Panc1 (cell line): Measurements from ENCODE around the gene NSMF. TPM values are rescaled to one million over a fixed set of nuclear protein-coding genes. Genes with fewer than 3 reads are reported as not detected.

Experiments
- ATAC-seq: fragments of 200-7000 bp; cut with Tn5 transposase; 2 replicates; pipeline ENCODE4 v1.9.1; 2020; ENCODE audit warnings: mild to moderate bottlenecking, moderate library complexity
- BruUV-seq: library from RNA; stranded (reverse); fragments of 400-500 nt; replicated peaks from 2 replicates; lab custom pipeline; 2021; lab: Mats Ljungman, UMichigan
- CTCF ChIA-PET: fragments of 300-600 bp; sonication (Branson Sonifier 250); formaldehyde crosslinking; loops from one replicate; lab custom pipeline; 2022; ENCODE audit warnings: antibody characterized with exemption; lab: Charles Lee
- POLR2A ChIA-PET: fragments of 300-600 bp; sonication (Branson Sonifier 250); formaldehyde crosslinking; loops from one replicate; lab custom pipeline; 2022; ENCODE audit warnings: antibody characterized with exemption; lab: Charles Lee
- DNase-seq: peaks from one replicate; pipeline ENCODE4 v3.0.0-alpha.2; 2010; ENCODE audit warnings: low read depth, low spot score
- H3K27ac ChIP-seq: 2 replicates; pipeline ENCODE4 v1.5.1; 2011; ENCODE audit warnings: mild to moderate bottlenecking, low read length, inconsistent platforms
- H3K27me3 ChIP-seq: fragments of 200-500 bp; sonication (Bioruptor generic); 2 replicates; pipeline ENCODE4 v1.6.0; 2014; ENCODE audit warnings: low read length, inconsistent platforms; ENCODE audit not compliant: control insufficient read depth, insufficient read depth
- H3K36me3 ChIP-seq: fragments of 200-500 bp; sonication (Bioruptor generic); 2 replicates; pipeline ENCODE4 v1.5.1; 2014; ENCODE audit warnings: inconsistent platforms, mild to moderate bottlenecking, low read length, moderate library complexity; ENCODE audit not compliant: control insufficient read depth, insufficient read depth
- H3K4me1 ChIP-seq: 2 replicates; pipeline ENCODE4 v1.5.1; 2011; ENCODE audit warnings: inconsistent platforms, mild to moderate bottlenecking, low read length, moderate library complexity; ENCODE audit not compliant: control insufficient read depth, insufficient read depth
- H3K4me3 ChIP-seq, 2 experiments: 2 replicates each; pipeline ENCODE4 v1.5.1; 2011 to 2012; ENCODE audit warnings: low read depth in 2 of 2, low read length in 2 of 2, mild to moderate bottlenecking in 2 of 2, inconsistent platforms in 1 of 2, moderate library complexity in 1 of 2
- H3K9me3 ChIP-seq: fragments of 200-500 bp; sonication (Bioruptor generic); 2 replicates; pipeline ENCODE4 v1.5.1; 2014; ENCODE audit warnings: low read depth, mild to moderate bottlenecking, inconsistent platforms, low read length, moderate library complexity; ENCODE audit not compliant: control insufficient read depth, insufficient read depth
- CTCF ChIP-seq: fragments of 450-650 bp; IDR thresholded peaks from 2 replicates; pipeline ENCODE4 v1.5.1; 2017; ENCODE audit warnings: mild to moderate bottlenecking
- POLR2AphosphoS5 ChIP-seq: IDR thresholded peaks from 2 replicates; pipeline ENCODE4 v1.6.1; 2012; ENCODE audit warnings: mild to moderate bottlenecking, low read depth, low read length, moderate library complexity
- SIN3A ChIP-seq: IDR thresholded peaks from 2 replicates; pipeline ENCODE4 v1.6.1; 2012; ENCODE audit warnings: low read depth, mild to moderate bottlenecking, low read length, moderate library complexity, borderline replicate concordance; ENCODE audit not compliant: insufficient read depth
- TCF7L2 ChIP-seq: IDR thresholded peaks from 2 replicates; pipeline ENCODE4 v1.6.1; 2011; ENCODE audit warnings: mild to moderate bottlenecking, low read depth, low read length, inconsistent platforms
- in situ Hi-C: cut with HindIII; loops from 2 replicates; pipeline ENCODE4 v1.10.0; 2016; ENCODE audit warnings: low sequenced_read_pairs, low pct_unique_long_range_greater_than_20kb
- intact Hi-C: fragments of 100-400 bp; cut with micrococcal nuclease; formaldehyde crosslinking; loops from one replicate; pipeline ENCODE4 v1.10.0; 2022; ENCODE audit not compliant: unreplicated experiment
- total RNA-seq: library from RNA; stranded (reverse); gene quantifications from one replicate; pipeline ENCODE4 v1.2.1, GENCODE V29; 2021; ENCODE audit not compliant: unreplicated experiment
- TF ChIP-seq, protein P1 (sequence below), 2 experiments: IDR thresholded peaks; 2 replicates each; pipeline ENCODE4 v1.6.1; 2011 to 2012; ENCODE audit warnings: low read depth in 2 of 2, control low read depth in 1 of 2, low read length in 1 of 2, mild to moderate bottlenecking in 1 of 2, moderate library complexity in 1 of 2; ENCODE audit not compliant: insufficient read depth in 1 of 2

Gene NSMF
- total RNA-seq, 1 experiment from 2014 or later: 40.0 TPM

DNA sequence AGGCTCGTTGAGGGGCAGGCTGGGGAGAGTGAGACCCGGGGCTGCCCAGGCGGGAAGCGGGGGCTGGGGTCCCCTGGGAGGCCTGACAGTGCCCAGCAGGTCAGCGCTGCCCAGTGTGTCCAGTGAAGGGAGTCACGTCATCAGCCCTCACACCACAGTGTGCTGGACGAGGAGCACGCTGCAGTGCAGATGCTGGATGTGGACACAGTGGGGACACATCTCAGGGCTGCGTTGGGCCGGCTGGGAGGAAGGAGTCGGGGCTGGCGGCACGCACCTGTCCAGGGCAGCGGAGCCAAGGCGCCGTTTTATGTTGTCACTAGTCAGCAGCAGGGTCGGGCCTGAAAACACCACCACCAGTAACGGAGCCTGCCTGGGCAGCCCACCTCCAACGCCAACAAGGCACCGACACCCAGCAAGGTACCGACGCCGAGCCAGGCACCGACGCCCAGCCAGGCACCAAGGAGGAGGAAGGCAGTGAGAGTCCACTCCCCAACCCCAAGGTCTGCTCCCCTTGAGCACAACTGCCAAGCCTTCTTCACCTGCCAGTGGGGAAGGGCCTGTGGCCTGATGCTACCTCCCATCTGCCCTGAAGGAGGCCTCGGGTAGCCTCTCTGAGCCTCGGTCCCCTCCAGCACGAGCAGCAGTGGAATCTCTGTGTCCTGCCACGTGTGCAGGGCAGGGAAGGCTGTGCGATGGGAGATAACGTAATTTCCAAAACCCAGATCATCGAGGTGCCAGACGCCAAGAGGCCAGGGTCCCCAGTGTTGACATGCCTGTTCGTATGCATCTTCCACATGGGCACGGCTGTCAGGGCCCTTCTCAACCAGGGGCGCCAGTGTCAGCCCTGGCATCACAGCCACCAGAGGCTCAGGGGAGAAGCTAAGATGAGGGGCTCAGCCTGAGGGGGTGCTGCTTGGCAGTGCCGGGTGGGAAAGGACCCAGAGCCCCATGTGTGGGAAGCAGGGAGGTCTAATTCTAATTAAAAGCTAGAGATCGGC lies 21.9 kb upstream of the NSMF start:
- ATAC-seq (no peak), DNase-seq (no peak)
- Histone ChIP-seq H3K4me3 (no peak overlapping the region), H3K36me3 (no peaks in the 10 kb centered on the region), H3K9me3 (no peaks in the 10 kb centered on the region), H3K27me3 (no peaks in the 10 kb centered on the region), H3K4me1 (peaks cover 11% of the 10 kb centered on the region; the same call in 1 of the 2 replicates), H3K27ac (no peak overlapping the region)
- BruUV-seq: no TSS peak
- TF ChIP-seq, protein P1, sequence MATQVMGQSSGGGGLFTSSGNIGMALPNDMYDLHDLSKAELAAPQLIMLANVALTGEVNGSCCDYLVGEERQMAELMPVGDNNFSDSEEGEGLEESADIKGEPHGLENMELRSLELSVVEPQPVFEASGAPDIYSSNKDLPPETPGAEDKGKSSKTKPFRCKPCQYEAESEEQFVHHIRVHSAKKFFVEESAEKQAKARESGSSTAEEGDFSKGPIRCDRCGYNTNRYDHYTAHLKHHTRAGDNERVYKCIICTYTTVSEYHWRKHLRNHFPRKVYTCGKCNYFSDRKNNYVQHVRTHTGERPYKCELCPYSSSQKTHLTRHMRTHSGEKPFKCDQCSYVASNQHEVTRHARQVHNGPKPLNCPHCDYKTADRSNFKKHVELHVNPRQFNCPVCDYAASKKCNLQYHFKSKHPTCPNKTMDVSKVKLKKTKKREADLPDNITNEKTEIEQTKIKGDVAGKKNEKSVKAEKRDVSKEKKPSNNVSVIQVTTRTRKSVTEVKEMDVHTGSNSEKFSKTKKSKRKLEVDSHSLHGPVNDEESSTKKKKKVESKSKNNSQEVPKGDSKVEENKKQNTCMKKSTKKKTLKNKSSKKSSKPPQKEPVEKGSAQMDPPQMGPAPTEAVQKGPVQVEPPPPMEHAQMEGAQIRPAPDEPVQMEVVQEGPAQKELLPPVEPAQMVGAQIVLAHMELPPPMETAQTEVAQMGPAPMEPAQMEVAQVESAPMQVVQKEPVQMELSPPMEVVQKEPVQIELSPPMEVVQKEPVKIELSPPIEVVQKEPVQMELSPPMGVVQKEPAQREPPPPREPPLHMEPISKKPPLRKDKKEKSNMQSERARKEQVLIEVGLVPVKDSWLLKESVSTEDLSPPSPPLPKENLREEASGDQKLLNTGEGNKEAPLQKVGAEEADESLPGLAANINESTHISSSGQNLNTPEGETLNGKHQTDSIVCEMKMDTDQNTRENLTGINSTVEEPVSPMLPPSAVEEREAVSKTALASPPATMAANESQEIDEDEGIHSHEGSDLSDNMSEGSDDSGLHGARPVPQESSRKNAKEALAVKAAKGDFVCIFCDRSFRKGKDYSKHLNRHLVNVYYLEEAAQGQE (IDR thresholded peaks at IDR 0.05; ENCODE audit: insufficient read depth in 1 of 2, low read depth in 2 of 2, low read length in 1 of 2): no peak
- TF ChIP-seq CTCF: no peak
- no peak for TF ChIP-seq TCF7L2
- no peak for TF ChIP-seq POLR2AphosphoS5
- in situ Hi-C loops (no loop called here), intact Hi-C loops (no loop called here)
- ChIA-PET CTCF (no interaction called here), POLR2A (no interaction called here)

GRCh38 chr9:137479892-137480685 lies 21.0 kb upstream of the NSMF start:
- TF ChIP-seq, protein P1 (IDR thresholded peaks at IDR 0.05; ENCODE audit: insufficient read depth in 1 of 2, low read depth in 2 of 2, low read length in 1 of 2): no peak
- TF ChIP-seq TCF7L2: no peak
- no peak for TF ChIP-seq CTCF
- no peak for TF ChIP-seq SIN3A
- no peak for TF ChIP-seq POLR2AphosphoS5
- peaks cover 11% of the 10 kb centered on the region; the same call in 1 of the 2 replicates for H3K4me1 ChIP-seq
- no TSS peak for BruUV-seq
- H3K4me3 ChIP-seq: no peak overlapping the region
- ChIA-PET POLR2A (no interaction called here), CTCF (no interaction called here)
- DNase-seq (no peak), ATAC-seq (no peak)
- no peak overlapping the region for H3K27ac ChIP-seq
- H3K9me3 ChIP-seq: no peaks in the 10 kb centered on the region
- no peaks in the 10 kb centered on the region for H3K36me3 ChIP-seq
- intact Hi-C loops: no loop called here
- H3K27me3 ChIP-seq: no peaks in the 10 kb centered on the region
- in situ Hi-C loops: no loop called here
